Liver (tissue), 3 donors: ENCODE measurements around the gene SNX9.
"Not testable (repeated sequence)": the region's sequence is repeated elsewhere in the genome, so short reads cannot be mapped to it uniquely, and the experiment has no call there.

Experiments
- EGR1 ChIP-seq, 2 donors: IDR thresholded peaks; 2 replicates each; pipeline ENCODE4 v1.6.1; 2016 to 2018; ENCODE audit warnings: antibody characterized with exemption in 2 of 2, low read depth in 2 of 2
- GABPA ChIP-seq, 2 donors: IDR thresholded peaks in 1 of 2; conservative IDR thresholded peaks in 1 of 2; 2 replicates each; pipeline ENCODE4 v1.6.1; 2016; ENCODE audit warnings: antibody characterized with exemption in 2 of 2, mild to moderate bottlenecking in 1 of 2, moderate library complexity in 1 of 2
- HNF4G ChIP-seq: IDR thresholded peaks from 2 replicates; pipeline ENCODE4 v1.6.1; 2016; ENCODE audit warnings: antibody characterized with exemption
- JUND ChIP-seq, 2 donors: IDR thresholded peaks; 2 replicates each; pipeline ENCODE4 v1.6.1; 2016; ENCODE audit warnings: antibody characterized with exemption in 2 of 2
- NR2F2 ChIP-seq: IDR thresholded peaks from 2 replicates; pipeline ENCODE4 v1.6.1; 2016; ENCODE audit warnings: antibody characterized with exemption
- RAD21 ChIP-seq, 2 donors: IDR thresholded peaks; 2 replicates each; pipeline ENCODE4 v1.6.1; 2016; ENCODE audit warnings: antibody characterized with exemption in 2 of 2, mild to moderate bottlenecking in 2 of 2
- RXRA ChIP-seq, 2 donors: IDR thresholded peaks; 2 replicates each; pipeline ENCODE4 v1.6.1; 2017 to 2018; ENCODE audit warnings: antibody characterized with exemption in 2 of 2, mild to moderate bottlenecking in 1 of 2
- SP1 ChIP-seq: IDR thresholded peaks from 2 replicates; pipeline ENCODE4 v1.6.1; 2018; ENCODE audit warnings: antibody characterized with exemption, mild to moderate bottlenecking
- TAF1 ChIP-seq: conservative IDR thresholded peaks from 2 replicates; pipeline ENCODE4 v1.6.1; 2016; ENCODE audit warnings: antibody characterized with exemption, mild to moderate bottlenecking
- YY1 ChIP-seq: IDR thresholded peaks from 2 replicates; pipeline ENCODE4 v1.6.1; 2016; ENCODE audit warnings: antibody characterized with exemption, mild to moderate bottlenecking
- TF ChIP-seq, protein P1 (sequence below): fragments of 150-350 bp; IDR thresholded peaks from 2 replicates; pipeline ENCODE4 v1.5.1; 2017; ENCODE audit warnings: improper control_type of control experiment, low read depth, low read length; ENCODE audit not compliant: missing input control
- TF ChIP-seq, protein P2 (sequence below): IDR thresholded peaks from 2 replicates; pipeline ENCODE4 v1.6.1; 2016; ENCODE audit warnings: antibody characterized with exemption
- TF ChIP-seq, protein P3 (sequence below): IDR thresholded peaks from 2 replicates; pipeline ENCODE4 v1.6.1; 2016; ENCODE audit warnings: antibody characterized with exemption, mild to moderate bottlenecking
- TF ChIP-seq, protein P4 (sequence below): IDR thresholded peaks from 2 replicates; pipeline ENCODE4 v1.6.1; 2016; ENCODE audit warnings: antibody characterized with exemption
- donor health status: healthy.
- donor health status: healthy.

DNA sequence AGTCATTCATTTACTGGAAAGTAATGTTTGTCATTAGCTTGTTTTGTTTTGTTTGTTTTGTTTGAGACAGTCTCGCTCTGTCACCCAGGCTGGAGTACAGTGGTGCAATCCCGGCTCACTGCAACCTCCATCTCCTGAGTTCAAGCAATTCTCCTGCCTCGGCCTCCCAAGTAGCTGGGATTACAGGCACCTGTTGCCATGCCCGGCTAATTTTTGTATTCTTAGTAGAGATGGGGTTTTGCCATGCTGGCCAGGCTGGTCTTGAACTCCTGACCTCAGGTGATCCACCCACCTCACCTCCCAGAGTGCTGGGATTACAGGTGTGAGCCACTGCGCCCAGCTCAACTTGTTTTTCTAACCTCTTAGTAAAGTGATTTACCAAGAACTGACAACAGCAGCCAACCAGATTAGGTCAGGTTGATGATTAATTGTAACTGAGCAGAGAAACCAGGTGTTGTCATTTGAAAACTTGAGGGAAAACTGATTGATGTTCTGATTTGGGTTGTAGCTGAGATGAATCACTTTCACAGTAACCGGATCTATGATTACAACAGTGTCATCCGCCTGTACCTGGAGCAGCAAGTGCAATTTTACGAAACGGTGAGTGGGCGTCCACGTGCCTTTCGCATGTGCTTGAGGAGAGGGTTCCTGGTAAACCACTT lies 117.5 kb downstream of the SNX9 start:
- TF ChIP-seq, protein P1, sequence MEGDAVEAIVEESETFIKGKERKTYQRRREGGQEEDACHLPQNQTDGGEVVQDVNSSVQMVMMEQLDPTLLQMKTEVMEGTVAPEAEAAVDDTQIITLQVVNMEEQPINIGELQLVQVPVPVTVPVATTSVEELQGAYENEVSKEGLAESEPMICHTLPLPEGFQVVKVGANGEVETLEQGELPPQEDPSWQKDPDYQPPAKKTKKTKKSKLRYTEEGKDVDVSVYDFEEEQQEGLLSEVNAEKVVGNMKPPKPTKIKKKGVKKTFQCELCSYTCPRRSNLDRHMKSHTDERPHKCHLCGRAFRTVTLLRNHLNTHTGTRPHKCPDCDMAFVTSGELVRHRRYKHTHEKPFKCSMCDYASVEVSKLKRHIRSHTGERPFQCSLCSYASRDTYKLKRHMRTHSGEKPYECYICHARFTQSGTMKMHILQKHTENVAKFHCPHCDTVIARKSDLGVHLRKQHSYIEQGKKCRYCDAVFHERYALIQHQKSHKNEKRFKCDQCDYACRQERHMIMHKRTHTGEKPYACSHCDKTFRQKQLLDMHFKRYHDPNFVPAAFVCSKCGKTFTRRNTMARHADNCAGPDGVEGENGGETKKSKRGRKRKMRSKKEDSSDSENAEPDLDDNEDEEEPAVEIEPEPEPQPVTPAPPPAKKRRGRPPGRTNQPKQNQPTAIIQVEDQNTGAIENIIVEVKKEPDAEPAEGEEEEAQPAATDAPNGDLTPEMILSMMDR, result not testable (repeated sequence)
- TF ChIP-seq SP1; RAD21 (IDR thresholded peaks at IDR 0.05); EGR1 (IDR thresholded peaks at IDR 0.05; ENCODE audit: low read depth in 2 of 2); HNF4G; TAF1; YY1; GABPA (IDR thresholded peaks at IDR 0.05 in 1 of 2, conservative IDR thresholded peaks at IDR 0.05 in 1 of 2); JUND (IDR thresholded peaks at IDR 0.05); NR2F2: not testable (repeated sequence)
- TF ChIP-seq, protein P2, sequence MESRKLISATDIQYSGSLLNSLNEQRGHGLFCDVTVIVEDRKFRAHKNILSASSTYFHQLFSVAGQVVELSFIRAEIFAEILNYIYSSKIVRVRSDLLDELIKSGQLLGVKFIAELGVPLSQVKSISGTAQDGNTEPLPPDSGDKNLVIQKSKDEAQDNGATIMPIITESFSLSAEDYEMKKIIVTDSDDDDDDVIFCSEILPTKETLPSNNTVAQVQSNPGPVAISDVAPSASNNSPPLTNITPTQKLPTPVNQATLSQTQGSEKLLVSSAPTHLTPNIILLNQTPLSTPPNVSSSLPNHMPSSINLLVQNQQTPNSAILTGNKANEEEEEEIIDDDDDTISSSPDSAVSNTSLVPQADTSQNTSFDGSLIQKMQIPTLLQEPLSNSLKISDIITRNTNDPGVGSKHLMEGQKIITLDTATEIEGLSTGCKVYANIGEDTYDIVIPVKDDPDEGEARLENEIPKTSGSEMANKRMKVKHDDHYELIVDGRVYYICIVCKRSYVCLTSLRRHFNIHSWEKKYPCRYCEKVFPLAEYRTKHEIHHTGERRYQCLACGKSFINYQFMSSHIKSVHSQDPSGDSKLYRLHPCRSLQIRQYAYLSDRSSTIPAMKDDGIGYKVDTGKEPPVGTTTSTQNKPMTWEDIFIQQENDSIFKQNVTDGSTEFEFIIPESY, result not testable (repeated sequence)
- TF ChIP-seq RXRA (IDR thresholded peaks at IDR 0.05), result peak in 1 of 2 donors; percentile 23
- TF ChIP-seq, protein P3, sequence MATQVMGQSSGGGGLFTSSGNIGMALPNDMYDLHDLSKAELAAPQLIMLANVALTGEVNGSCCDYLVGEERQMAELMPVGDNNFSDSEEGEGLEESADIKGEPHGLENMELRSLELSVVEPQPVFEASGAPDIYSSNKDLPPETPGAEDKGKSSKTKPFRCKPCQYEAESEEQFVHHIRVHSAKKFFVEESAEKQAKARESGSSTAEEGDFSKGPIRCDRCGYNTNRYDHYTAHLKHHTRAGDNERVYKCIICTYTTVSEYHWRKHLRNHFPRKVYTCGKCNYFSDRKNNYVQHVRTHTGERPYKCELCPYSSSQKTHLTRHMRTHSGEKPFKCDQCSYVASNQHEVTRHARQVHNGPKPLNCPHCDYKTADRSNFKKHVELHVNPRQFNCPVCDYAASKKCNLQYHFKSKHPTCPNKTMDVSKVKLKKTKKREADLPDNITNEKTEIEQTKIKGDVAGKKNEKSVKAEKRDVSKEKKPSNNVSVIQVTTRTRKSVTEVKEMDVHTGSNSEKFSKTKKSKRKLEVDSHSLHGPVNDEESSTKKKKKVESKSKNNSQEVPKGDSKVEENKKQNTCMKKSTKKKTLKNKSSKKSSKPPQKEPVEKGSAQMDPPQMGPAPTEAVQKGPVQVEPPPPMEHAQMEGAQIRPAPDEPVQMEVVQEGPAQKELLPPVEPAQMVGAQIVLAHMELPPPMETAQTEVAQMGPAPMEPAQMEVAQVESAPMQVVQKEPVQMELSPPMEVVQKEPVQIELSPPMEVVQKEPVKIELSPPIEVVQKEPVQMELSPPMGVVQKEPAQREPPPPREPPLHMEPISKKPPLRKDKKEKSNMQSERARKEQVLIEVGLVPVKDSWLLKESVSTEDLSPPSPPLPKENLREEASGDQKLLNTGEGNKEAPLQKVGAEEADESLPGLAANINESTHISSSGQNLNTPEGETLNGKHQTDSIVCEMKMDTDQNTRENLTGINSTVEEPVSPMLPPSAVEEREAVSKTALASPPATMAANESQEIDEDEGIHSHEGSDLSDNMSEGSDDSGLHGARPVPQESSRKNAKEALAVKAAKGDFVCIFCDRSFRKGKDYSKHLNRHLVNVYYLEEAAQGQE, result not testable (repeated sequence)
- TF ChIP-seq, protein P4, sequence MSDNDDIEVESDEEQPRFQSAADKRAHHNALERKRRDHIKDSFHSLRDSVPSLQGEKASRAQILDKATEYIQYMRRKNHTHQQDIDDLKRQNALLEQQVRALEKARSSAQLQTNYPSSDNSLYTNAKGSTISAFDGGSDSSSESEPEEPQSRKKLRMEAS, result not testable (repeated sequence)
